HG03342 (cell line): ENCODE data around the gene RGCC.
"Not testable (repeated sequence)": the region's sequence is repeated elsewhere in the genome, so short reads cannot be mapped to it uniquely, and the experiment has no call there.

Source experiments
- ATAC-seq: cut with Tn5 transposase; IDR thresholded peaks from one replicate; pipeline ENCODE4 v1.9.1; 2021; ENCODE audit warnings: mild to moderate bottlenecking, moderate library complexity; ENCODE audit not compliant: unreplicated experiment

RGCC gene, protein sequence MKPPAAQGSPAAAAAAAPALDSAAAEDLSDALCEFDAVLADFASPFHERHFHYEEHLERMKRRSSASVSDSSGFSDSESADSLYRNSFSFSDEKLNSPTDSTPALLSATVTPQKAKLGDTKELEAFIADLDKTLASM

DNA sequence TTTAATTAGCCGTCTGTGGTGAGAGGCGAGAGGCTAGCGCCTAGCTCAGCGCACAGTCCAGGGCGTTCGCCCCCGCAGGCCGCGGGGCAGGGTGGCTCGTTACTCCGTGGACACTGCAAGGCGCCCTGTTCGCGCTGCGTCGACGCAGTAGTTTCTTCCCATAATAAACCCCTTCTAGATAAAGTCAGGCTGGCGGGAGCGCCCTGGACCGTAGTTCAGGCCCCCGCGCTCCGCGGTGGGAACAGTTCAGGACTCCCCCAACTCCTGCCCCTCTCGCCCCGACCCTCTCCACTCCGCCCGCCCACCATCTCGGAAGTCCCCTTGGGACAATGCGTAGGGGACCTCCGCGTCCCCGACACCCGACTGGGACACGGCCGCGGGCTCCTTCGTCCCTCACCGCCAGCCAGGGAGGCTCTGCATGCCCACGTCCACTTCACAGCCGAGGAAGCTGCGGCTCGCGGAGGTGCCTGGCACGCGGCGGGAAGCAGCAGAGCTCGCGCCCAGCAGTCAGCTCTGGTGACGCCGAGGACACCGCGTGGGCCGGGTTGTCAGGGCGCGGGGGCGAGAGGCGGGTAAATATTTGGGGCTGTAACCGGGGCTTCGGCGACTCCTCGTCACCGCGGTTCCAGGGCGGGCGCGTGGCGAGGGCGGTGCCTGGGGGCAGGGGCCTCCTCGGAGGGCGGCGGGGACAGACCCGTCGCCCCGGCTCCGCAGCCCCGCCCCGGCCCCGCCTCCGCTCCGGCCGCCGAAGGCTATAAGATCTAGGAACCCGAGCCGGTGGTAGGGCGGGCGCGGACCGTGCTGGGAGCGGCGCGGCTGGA lies at the start of gene RGCC:
RGCC (plus strand) TSS at position 783 of the 821 bp plus-strand sequence. CDS start 158 bp downstream, outside the sequence.
- peak; percentile 63 for ATAC-seq

DNA sequence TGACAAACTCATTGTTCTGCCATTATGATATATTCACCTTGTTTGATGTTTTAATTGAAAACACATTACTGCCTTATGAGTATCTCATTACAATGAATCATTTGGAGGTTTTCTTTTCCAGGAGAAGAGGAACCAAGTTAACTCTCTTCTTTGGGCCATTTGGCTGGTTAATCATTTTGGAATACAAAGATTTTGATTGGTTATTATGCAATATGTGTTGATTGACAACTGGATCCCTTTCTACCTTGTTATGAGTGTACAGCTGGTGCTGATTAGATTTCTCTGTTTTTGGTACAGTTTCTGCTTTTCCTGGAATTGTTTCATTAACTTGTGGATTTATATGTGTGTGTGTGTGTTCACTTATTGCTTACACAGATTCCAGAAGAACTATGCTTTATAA lies 49.2 kb upstream of the RGCC start:
- no peak for ATAC-seq

DNA sequence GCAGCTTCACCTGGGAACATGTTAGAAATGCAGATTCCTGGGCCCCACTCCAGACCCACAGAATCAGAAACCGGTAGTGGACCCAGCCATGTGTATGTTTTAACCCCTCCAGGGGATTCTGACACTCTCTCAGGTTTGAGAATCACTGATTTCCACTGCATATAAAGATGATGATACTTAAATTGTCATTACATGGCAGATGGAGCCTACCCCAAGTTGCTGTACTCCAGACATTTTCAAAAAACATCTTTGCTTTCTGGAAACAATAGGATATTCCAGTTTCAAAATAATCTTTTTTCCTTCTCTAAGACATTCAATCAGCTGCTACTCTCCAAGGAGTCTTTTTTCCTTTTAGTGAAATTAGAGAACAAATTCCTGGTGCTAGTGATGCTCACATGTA lies 48.6 kb upstream of the RGCC start:
- ATAC-seq = no peak

DNA sequence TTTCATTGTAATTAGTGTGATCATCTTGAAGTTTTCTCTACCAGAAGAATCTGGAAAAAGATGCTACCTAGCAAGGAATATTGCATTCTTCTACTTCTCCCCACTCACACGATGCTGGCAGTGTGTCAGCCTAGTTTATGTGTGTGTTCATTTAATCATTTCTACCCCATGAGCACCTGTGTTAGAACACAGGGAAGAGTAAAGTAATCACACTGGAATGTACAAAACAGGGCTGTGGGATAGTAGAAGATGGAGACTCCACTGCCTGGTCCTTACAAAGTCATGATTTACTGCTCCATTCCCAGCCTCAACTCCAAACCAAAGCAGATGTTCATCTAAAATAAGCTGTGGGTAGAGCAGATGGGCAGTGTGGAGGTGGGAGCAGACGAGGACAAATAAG lies 47.7 kb upstream of the RGCC start:
- no peak for ATAC-seq

DNA sequence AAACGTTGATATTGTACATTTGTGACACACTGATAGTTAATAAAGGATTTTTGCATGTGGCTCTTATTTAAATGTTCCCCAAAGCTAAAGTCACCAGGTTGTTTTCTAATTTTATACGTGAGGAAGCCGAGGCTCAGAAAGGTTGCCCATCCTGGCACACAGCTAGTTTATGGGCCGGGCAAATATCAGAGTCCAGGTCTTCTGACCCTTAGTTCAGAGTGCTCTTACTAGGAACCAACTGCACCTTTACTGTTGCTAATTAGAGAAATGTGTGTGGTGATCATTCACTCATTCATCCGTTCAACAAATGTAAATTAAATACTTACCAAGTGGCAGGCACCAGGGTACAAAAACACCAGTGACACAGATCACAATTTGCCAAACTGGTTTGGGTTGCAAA lies 46.3 kb upstream of the RGCC start:
- ATAC-seq = no peak

DNA sequence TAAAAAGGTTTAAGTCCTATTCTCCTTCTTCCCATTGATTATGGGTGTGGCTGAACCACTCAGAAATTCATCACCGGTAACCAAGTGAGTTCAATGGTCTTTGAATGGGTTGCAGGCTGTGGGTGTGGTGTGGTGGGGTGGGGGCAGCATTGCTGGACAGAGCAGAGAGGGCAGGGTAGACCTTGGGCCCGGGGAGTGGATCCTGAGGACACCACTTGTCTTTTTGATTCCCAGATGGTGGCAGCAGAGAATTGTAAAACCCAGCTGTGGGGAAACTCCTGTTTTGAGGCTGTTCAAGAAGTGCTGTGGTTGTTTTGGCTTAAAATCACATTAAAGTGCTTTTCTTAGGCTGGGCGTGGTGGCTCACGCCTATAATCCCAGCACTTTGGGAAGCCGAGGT lies 45.8 kb upstream of the RGCC start:
- no peak for ATAC-seq

DNA sequence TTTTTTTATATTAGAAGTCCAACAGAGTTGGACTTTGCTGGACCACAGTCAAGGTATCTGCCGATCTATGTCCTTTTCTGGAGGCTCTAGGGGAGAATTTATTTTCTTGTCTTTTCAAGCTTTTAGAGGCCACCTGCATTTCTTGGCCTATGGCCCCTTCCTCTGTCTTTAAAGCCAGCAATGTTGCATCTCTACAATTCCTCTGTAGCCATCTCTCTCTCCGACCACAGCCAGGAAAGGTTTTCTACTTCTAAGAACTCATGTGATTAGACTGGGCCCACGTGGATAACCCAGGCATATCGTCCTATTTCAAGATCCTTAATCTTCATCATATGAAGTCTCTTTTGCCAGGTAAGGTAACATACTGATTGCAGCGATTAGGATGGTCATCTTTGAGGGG lies 43.5 kb upstream of the RGCC start:
- no peak for ATAC-seq

DNA sequence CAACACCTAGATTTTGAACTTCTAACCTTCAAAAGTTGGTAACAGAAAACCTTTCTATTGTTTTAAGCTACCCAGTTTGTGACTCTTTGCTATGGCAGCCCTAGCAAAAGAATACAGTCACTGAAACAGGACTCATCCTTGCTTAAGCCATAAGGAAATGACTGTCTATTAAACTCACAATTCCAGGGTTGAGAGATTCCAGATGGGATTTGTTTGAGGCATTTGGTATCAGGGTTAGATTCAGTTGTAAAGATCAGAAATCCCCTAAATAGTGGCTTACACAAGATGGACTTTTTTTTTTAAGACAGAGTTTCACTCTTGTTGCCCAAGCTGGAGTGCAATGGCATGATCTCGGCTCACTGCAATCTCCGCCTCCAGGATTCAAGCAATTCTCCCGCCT lies 41.1 kb upstream of the RGCC start:
- ATAC-seq = no peak

DNA sequence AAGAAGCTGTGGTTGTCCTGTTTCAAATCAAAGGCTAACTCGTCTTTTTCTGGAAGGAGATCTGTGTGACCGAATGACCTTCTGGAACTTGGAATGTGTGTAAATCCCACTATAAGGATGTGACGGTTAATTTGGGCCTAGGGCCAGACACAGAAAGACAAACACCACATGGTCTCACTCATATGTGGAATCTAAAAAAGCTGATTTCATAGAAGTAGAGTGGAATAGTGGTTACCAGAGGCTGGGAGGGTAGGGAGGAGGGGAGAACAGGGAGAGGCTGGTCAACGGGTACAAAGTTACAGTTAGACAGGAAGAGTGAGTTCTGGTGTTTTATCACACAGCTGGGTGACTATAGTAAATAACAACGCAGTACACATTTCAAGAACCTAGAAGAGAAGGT lies 39.3 kb upstream of the RGCC start:
- no peak for ATAC-seq

DNA sequence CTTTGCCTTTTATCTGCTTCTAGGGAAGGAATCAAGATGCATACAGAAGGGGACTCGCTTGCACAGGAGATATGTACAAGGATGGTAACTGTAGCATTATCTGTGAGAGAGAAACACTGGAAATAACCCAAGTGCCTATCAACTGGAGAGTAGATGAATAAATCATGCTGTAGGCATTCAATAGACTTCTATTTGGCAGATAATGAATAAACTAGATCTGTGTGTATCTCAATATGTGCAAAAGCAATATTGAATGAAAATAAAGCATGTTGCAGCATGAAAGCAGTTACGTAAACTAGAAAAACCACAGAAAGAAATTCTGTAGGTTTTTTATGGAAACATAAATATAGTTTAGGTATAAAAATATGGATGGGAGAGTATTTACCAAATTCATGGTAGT lies 38.6 kb upstream of the RGCC start:
- no peak for ATAC-seq

DNA sequence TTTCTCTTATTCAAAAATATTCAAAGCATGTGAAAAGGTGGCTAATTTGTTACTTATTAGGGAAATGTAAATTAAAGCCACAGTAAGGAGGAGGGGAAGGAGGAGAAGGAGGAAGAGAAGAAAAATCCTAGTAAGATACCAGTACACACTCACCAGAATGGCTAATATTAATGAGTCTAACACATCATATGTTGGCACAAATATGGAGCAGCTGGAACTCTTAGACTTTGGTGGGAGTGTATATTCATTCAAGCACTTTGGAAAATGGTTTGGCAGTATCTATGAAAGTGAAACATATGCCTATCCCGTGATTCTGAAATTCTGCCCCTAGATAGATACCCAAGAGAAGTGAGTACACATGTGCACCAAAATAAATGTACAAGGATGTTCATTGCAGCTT lies 38.1 kb upstream of the RGCC start:
- no peak for ATAC-seq

DNA sequence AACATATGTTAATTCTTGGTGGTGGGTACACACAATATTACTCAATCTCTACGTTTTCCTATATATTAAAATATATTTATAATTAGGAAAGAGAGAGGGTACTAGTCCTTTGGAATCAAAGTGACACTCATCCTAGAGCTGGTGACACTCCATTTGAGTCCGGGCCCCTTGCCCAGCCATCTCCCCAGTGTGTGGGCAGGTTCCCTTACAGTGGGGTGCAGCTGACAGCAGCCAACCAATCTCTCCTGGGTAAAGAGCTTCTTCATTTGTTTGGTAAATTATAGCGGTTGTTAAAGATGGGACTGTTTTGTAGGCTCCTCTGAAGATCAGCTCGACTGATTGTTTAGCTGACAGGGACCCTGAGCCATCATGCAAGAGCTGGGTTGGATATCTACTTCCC lies 37.2 kb upstream of the RGCC start:
- ATAC-seq = no peak

DNA sequence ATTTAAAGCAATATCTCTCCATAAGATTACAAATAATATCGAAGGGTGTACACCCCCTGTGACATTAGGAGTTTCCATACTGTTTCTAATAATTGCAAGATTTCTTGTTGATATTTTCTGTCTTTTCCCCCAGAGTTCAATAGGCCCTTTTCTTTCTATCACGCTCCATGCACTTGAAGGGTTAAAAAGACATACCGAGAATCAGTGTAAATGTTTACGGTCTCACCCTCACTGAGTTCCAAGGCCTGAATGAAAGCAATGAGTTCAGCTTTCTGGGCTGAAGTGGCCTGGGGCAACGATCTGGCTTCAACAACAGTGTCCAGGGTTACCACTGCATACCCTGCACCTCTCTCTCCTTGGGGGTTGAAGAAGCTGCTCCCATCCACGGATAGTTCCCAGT lies 36.0 kb upstream of the RGCC start:
- ATAC-seq = not testable (repeated sequence)

DNA sequence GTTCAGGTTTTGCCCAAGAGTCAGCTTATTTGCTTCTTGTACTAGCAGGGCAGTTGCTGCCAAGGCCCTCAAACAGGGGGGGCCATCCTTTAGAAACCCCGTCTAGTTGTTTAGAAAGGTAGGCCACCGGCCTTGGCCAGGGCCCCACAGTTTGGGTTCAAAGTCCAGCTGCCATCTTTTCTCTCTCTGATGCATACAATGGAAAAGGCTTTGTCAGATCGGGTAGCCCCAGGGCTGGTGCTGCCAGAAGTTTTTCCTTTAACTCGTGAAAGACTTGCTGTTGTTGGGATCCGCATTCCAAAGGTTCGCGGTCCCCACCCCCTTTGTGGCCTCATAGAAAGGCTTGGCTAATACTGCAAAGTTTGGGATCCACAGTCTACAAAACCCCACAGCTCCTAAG lies 35.4 kb upstream of the RGCC start:
- not testable (repeated sequence) for ATAC-seq

DNA sequence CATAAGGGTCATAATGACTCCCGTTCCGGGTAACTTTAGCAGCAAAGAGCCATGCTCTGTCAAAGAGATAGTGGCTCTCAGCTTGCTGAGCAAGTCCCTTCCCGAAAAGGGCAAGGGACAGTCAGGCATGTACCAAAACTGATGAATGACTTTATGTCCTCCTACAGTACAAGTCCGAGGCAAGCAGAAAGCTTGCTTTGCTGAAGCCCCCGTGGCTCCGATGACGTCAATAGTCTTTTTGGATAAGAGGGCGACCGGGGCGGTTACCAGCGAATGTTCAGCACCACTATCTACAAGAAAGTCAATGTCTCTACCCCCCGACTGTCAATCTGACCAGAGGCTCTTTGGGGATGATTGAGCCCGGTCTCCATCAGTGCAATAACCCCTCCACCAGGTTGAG lies 34.1 kb upstream of the RGCC start:
- ATAC-seq = not testable (repeated sequence)

DNA sequence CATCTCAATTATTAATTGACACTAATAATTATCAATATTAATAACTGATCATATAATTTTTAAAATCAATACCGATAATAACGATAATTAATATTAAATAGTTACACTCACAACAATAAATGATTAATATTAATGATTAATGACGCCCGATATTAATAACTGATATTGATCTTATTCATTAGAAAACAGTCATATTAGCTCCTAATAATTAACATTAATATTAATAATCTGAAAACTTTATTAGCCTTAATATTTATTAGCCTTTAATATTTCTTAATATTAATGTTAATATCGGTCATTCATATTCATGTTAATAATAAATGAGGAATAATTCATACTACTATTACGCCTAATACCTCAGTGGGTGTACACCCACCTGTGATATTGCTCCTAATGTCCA lies 32.7 kb upstream of the RGCC start:
- not testable (repeated sequence) for ATAC-seq

DNA sequence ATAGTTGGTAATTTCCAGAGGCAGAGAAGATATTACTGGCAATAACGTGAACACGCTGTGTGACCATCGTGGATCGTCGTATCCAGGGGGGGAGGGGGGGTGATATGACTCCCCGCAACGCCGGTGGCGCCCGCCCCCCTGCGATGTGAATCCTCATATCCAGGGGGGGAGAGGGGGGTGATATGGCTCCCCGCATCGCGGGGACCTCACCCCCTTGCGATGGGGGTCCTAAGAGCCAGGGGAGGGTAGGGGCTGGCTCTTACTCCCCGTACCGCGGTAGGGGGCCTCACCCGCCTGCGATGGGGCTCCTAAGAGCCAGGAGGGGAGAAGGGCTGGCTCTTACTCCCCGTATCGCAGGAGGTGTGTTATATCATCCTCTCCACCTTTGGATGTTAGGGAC lies 31.3 kb upstream of the RGCC start:
- no peak for ATAC-seq

DNA sequence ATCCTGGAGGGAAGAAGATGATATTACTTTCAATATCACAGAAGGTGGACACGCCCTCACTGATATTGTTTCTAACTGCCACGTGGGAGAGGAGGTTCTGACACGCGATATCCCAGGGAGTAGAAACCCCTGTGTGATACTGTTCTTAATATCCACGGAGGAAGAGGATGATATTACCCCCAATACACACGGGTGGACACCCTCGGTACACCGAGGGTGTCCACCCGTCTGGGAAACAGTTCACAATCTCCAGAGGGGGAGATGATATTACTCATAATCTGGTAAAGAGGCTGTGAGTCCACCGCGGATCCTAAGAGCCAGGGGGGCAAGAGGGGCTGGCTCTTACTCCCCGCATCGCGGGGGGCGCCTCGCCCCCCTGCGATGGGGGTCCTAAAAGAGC lies 29.7 kb upstream of the RGCC start:
- no peak for ATAC-seq

DNA sequence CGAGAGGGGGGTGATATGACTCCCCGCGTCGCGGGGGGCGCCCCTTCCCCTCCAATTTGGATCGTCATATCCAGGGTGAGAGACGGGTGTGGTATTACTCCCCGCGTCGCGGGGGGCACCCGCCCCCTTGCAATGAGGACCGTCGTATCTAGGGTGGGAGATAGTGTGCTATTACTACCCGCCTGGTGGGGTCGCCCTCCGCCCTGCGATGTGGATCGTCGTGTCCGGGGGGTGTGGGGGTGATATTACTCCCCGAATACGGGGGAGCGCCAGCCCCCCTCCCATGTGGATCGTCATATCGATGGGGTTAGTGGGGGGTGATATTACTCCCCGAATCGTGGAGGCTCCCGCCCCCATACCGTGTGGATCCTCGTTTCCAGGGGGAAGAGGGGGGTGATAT lies 29.2 kb upstream of the RGCC start:
- ATAC-seq = no peak

DNA sequence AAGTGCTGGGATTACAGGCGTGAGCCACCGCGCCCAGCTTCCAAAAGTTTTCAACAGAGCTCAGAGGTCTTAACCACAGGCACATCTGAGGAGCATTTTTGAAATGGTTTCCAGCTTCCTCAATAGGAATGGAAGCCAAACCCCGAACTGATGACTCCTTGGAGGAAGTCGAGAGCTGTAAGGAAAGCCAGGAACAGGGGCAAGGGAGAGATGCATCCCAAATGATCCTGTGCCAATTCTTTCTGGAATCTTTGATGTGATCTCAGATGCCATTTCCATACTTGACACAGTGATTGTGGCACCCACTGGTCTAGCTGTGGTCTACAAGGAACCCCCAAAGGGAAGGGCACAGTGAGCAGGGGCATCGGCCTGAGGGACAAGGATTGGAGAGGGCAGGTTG lies 23.3 kb upstream of the RGCC start:
- ATAC-seq = not testable (repeated sequence)

DNA sequence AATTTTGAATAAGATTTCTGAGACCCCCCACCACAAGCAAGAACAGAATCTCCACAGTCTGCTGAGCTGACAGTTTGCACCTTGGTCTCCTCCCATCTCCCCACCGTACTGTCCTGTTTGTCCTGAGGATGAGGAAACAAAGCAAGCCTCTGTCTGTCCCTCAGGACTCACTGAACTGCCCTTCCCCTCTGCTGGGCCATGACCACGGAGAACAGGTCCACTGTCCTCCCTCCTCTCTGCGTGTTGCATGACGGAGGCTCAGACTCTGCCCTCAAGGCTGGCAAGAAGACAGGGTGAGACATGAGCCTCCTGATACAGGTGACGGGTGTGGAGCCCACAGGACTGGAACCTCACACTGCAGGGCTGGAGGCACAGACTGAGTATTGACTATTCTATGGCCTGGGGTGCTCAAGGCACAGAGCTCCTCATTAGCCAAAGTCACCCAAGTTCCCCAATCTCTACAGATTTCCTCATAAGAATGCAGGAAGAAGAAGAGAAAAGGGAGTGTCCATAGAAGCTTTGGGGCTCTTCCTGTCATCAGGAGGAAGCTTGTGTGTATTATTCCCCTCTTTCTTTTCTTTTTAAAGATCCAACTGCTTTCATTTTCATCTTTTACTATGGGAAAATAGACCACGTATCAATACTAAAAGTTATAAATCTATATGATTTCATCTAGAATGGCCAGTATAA lies 22.4 kb upstream of the RGCC start:
- no peak for ATAC-seq

DNA sequence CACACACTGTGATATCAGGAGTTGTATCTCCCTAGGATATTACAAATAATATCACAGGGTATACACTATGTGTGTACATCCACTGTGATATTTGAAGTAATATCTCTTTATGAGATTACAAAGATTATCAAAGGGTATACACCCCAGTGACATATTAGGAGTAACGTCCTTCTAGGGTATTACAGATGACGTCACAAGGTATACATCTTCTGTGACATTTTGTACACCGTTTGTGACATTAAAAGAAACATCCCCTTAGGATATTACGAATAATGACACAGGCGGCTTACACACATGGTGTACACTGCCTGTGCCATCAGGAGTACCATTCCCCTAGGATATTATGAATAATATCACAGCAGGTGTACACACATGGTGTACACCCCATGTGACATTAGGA lies 13.4 kb upstream of the RGCC start:
- no peak for ATAC-seq
